Measurements from ENCODE around the gene KLRD1. TPM values are rescaled to one million over a fixed set of nuclear protein-coding genes. Genes with fewer than 3 reads are reported as not detected.

KLRD1 gene
- polyA plus RNA-seq: under 1 TPM; 0.16 to 0.46 TPM

DNA sequence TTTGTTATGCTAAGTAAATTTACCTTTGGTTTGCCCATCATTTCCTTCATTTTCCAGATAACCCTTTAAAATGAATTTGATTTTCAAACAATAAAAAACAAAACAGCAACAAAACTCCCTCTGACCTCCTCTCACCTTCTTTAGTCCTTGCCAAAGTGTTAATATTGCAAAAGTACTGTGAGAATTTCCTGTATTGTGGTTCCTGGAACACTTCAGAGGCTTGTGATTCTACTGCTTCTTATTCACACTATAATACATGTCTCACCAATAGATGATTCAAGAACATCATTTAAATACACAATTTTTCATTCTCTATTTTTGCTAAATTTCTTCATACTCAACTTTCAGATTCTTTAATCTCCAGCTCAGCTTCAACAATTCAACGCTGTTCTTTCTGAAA is at the start of gene KLRD1:
Gene KLRD1, plus strand, starts transcription at position 241 of the 400 bp plus-strand sequence. CDS start 208 bp downstream, outside the sequence.
- WGBS, 2 donors: 86 to 90% methylated on average over 1 of the region's 1 CpG
- no peaks in the 10 kb centered on the region for H3K9me3 ChIP-seq (ENCODE audit: control insufficient read depth in 2 of 2, insufficient read depth in 1 of 2, low read depth in 1 of 2, low read length in 1 of 2)
- H3K27ac ChIP-seq (ENCODE audit: low read depth in 2 of 2, low read length in 1 of 2): no peak within 1 kb of the TSS
- no peak within 1 kb of the TSS for H3K4me3 ChIP-seq (ENCODE audit: low read depth in 1 of 2, low read length in 2 of 2)
- no peaks in the 10 kb centered on the region for H3K27me3 ChIP-seq (ENCODE audit: control insufficient read depth in 1 of 2, insufficient read depth in 2 of 2, low read length in 2 of 2)
- H3K4me1 ChIP-seq (ENCODE audit: control insufficient read depth in 2 of 2, insufficient read depth in 2 of 2, low read length in 1 of 2): no peaks in the 10 kb centered on the region
- no peaks in the 10 kb centered on the region for H3K36me3 ChIP-seq (ENCODE audit: control insufficient read depth in 2 of 2, insufficient read depth in 2 of 2, low read length in 1 of 2)

DNA sequence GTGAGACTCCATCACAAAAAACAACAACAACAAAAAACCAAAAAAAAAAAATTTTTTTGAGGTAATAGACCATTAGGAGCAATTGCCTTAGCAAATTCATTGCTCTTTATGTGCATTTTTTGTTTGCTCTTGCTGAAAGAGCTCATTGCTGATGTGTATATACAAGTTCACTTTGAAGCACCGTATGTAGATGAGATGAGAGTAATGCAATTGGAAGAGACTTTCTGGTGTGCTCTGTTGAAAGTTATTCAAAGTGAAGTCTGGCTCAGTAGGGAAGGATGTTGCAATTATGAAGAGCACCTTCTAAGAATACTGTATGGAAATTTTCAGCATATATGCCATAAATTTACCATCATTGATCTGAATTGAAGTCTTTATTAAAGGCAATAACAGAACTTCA is 46.7 kb upstream of the KLRD1 start:
- Histone ChIP-seq H3K4me1 (ENCODE audit: control insufficient read depth in 2 of 2, insufficient read depth in 2 of 2, low read length in 1 of 2) (no peaks in the 10 kb centered on the region), H3K4me3 (ENCODE audit: low read depth in 1 of 2, low read length in 2 of 2) (no peak overlapping the region), H3K36me3 (ENCODE audit: control insufficient read depth in 2 of 2, insufficient read depth in 2 of 2, low read length in 1 of 2) (no peaks in the 10 kb centered on the region), H3K27ac (ENCODE audit: low read depth in 2 of 2, low read length in 1 of 2) (no peak overlapping the region), H3K9me3 (ENCODE audit: control insufficient read depth in 2 of 2, insufficient read depth in 1 of 2, low read depth in 1 of 2, low read length in 1 of 2) (no peaks in the 10 kb centered on the region), H3K27me3 (ENCODE audit: control insufficient read depth in 1 of 2, insufficient read depth in 2 of 2, low read length in 2 of 2) (no peaks in the 10 kb centered on the region)
- WGBS, 2 donors: 0 to 3% methylated on average over 1 of the region's 1 CpG

DNA sequence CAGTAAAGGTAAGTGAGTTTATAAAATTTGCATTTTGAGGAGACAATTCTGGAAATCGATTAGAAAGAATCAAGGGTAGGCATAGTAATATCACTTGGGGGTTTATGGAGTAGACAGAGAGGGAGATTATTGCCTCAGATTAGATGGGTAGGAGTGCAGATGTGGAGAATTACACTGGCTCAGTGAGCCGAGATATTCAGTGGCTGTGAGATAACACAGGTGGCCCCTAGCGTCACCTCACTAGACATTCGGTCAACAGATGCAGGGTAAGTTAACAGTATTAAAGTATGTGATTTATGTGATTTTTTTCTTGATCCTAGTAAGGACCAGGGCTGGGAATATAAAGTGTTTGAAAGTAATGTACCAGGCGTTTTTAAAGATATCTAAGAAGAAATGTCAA is 39.6 kb upstream of the KLRD1 start:
- Histone ChIP-seq H3K27me3 (ENCODE audit: control insufficient read depth in 1 of 2, insufficient read depth in 2 of 2, low read length in 2 of 2) (no peaks in the 10 kb centered on the region), H3K9me3 (ENCODE audit: control insufficient read depth in 2 of 2, insufficient read depth in 1 of 2, low read depth in 1 of 2, low read length in 1 of 2) (no peaks in the 10 kb centered on the region), H3K4me3 (ENCODE audit: low read depth in 1 of 2, low read length in 2 of 2) (no peak overlapping the region), H3K27ac (ENCODE audit: low read depth in 2 of 2, low read length in 1 of 2) (no peak overlapping the region), H3K4me1 (ENCODE audit: control insufficient read depth in 2 of 2, insufficient read depth in 2 of 2, low read length in 1 of 2) (no peaks in the 10 kb centered on the region), H3K36me3 (ENCODE audit: control insufficient read depth in 2 of 2, insufficient read depth in 2 of 2, low read length in 1 of 2) (no peaks in the 10 kb centered on the region)
- WGBS, 2 donors: 57 to 76% methylated on average over 5 of the region's 5 CpGs

GRCh38 chr12:10272467-10272866 is 35.2 kb upstream of the KLRD1 start:
- Histone ChIP-seq H3K27ac (ENCODE audit: low read depth in 2 of 2, low read length in 1 of 2) (no peak overlapping the region), H3K27me3 (ENCODE audit: control insufficient read depth in 1 of 2, insufficient read depth in 2 of 2, low read length in 2 of 2) (no peaks in the 10 kb centered on the region)
- WGBS, 2 donors: 93 to 94% methylated on average over 2 of the region's 2 CpGs

DNA sequence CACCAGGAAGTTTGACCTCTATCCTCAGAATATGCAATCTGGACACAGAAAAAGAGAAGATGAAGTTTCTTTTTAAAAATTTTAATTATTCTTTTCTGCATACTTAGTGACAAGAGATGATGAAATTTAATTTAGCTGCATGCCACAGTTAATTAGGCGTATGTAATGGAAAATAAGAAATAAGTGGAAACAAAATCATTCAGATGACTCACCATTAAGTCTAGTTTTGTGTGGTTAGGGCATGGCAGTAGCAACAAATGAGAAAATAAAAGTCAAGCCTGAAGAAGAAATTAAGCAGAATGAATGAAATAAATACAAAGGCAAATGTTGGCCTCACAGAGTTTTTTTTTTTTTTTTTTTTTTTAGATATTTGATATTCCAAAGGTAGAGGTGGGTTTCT is 30.9 kb upstream of the KLRD1 start:
- Histone ChIP-seq H3K36me3 (ENCODE audit: control insufficient read depth in 2 of 2, insufficient read depth in 2 of 2, low read length in 1 of 2) (no peaks in the 10 kb centered on the region), H3K4me1 (ENCODE audit: control insufficient read depth in 2 of 2, insufficient read depth in 2 of 2, low read length in 1 of 2) (no peaks in the 10 kb centered on the region), H3K27me3 (ENCODE audit: control insufficient read depth in 1 of 2, insufficient read depth in 2 of 2, low read length in 2 of 2) (no peaks in the 10 kb centered on the region), H3K27ac (ENCODE audit: low read depth in 2 of 2, low read length in 1 of 2) (no peak overlapping the region), H3K4me3 (ENCODE audit: low read depth in 1 of 2, low read length in 2 of 2) (no peak overlapping the region), H3K9me3 (ENCODE audit: control insufficient read depth in 2 of 2, insufficient read depth in 1 of 2, low read depth in 1 of 2, low read length in 1 of 2) (no peaks in the 10 kb centered on the region)
- WGBS, 2 donors: 63 to 70% methylated on average over 1 of the region's 1 CpG

More at GRCh38 chr12:10272467-10272866, 35.2 kb upstream of the KLRD1 start:
- Histone ChIP-seq H3K9me3 (ENCODE audit: control insufficient read depth in 2 of 2, insufficient read depth in 1 of 2, low read depth in 1 of 2, low read length in 1 of 2) (no peaks in the 10 kb centered on the region), H3K4me1 (ENCODE audit: control insufficient read depth in 2 of 2, insufficient read depth in 2 of 2, low read length in 1 of 2) (no peaks in the 10 kb centered on the region), H3K4me3 (ENCODE audit: low read depth in 1 of 2, low read length in 2 of 2) (no peak overlapping the region), H3K36me3 (ENCODE audit: control insufficient read depth in 2 of 2, insufficient read depth in 2 of 2, low read length in 1 of 2) (no peaks in the 10 kb centered on the region)

DNA sequence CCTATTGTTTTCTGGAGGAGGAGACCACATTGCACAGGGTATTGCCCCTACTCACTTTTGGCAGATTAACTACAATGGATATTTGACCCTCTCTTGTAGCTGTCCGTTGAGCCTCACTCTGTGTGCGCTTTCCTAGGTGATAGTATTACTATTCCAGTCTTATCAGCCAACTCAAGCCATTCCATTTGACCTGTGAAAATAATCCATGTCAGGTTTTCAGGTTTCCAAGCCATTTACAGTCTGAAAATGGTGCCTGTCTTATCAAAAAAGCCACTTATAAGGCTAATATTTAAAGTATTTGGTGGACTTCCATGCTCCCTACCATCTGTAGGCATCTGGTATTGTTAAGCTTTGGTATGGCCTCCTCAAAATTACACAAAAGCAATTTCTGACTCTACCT is 29.6 kb upstream of the KLRD1 start:
- Histone ChIP-seq H3K4me3 (ENCODE audit: low read depth in 1 of 2, low read length in 2 of 2) (no peak overlapping the region), H3K27me3 (ENCODE audit: control insufficient read depth in 1 of 2, insufficient read depth in 2 of 2, low read length in 2 of 2) (no peaks in the 10 kb centered on the region), H3K27ac (ENCODE audit: low read depth in 2 of 2, low read length in 1 of 2) (no peak overlapping the region), H3K36me3 (ENCODE audit: control insufficient read depth in 2 of 2, insufficient read depth in 2 of 2, low read length in 1 of 2) (no peaks in the 10 kb centered on the region), H3K4me1 (ENCODE audit: control insufficient read depth in 2 of 2, insufficient read depth in 2 of 2, low read length in 1 of 2) (no peaks in the 10 kb centered on the region), H3K9me3 (ENCODE audit: control insufficient read depth in 2 of 2, insufficient read depth in 1 of 2, low read depth in 1 of 2, low read length in 1 of 2) (no peaks in the 10 kb centered on the region)
- WGBS, 2 donors: 88 to 91% methylated on average over 2 of the region's 2 CpGs

DNA sequence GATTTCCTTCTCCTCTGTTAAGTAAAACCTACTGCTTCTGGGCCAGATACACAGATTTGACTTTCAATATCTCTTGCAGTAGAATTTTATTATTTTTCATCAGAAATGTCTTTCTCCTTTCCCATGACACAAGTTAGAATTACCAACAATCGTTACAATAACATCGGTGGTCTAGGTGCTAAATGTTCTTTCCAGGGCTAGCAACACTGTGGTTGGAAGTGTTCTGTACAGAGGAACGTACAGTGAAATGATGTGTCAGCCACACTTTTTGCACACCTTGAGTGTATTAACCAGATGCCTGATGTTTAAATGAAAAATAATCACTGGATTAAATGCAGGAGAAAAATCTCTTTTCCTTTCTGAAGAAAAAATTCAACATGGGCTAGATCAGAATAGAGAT is 27.7 kb upstream of the KLRD1 start:
- 78 to 87% methylated on average over 3 of the region's 3 CpGs for WGBS, 2 donors
- Histone ChIP-seq H3K4me3 (ENCODE audit: low read depth in 1 of 2, low read length in 2 of 2) (no peak overlapping the region), H3K4me1 (ENCODE audit: control insufficient read depth in 2 of 2, insufficient read depth in 2 of 2, low read length in 1 of 2) (no peaks in the 10 kb centered on the region)

DNA sequence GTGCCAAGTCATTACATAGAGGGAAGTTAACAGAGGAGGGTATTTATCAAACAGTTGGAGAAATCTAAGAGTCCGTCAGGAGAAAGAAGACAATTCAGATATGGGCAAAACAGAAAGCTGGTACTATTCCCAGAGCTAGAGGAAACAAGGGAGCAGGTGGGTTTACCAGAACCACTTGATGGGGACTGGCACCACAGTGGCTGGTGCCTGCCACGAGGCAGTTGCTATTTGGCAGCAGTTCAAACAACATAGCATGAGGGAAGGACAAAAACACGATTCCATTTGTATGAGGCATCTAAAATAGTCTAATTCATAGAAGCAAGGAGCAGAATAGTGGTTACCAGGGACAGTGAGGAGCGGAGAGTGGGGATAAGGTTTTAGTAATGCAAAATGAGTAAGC is 24.6 kb upstream of the KLRD1 start:
- Histone ChIP-seq H3K9me3 (ENCODE audit: control insufficient read depth in 2 of 2, insufficient read depth in 1 of 2, low read depth in 1 of 2, low read length in 1 of 2) (no peaks in the 10 kb centered on the region), H3K36me3 (ENCODE audit: control insufficient read depth in 2 of 2, insufficient read depth in 2 of 2, low read length in 1 of 2) (no peaks in the 10 kb centered on the region), H3K27me3 (ENCODE audit: control insufficient read depth in 1 of 2, insufficient read depth in 2 of 2, low read length in 2 of 2) (no peaks in the 10 kb centered on the region), H3K4me1 (ENCODE audit: control insufficient read depth in 2 of 2, insufficient read depth in 2 of 2, low read length in 1 of 2) (no peaks in the 10 kb centered on the region), H3K4me3 (ENCODE audit: low read depth in 1 of 2, low read length in 2 of 2) (no peak overlapping the region), H3K27ac (ENCODE audit: low read depth in 2 of 2, low read length in 1 of 2) (no peak overlapping the region)
- 50 to 51% methylated on average over 4 of the region's 4 CpGs for WGBS, 2 donors

More for the DNA sequence above, 27.7 kb upstream of the KLRD1 start:
- Histone ChIP-seq H3K36me3 (ENCODE audit: control insufficient read depth in 2 of 2, insufficient read depth in 2 of 2, low read length in 1 of 2) (no peaks in the 10 kb centered on the region), H3K9me3 (ENCODE audit: control insufficient read depth in 2 of 2, insufficient read depth in 1 of 2, low read depth in 1 of 2, low read length in 1 of 2) (no peaks in the 10 kb centered on the region), H3K27me3 (ENCODE audit: control insufficient read depth in 1 of 2, insufficient read depth in 2 of 2, low read length in 2 of 2) (no peaks in the 10 kb centered on the region), H3K27ac (ENCODE audit: low read depth in 2 of 2, low read length in 1 of 2) (no peak overlapping the region)

DNA sequence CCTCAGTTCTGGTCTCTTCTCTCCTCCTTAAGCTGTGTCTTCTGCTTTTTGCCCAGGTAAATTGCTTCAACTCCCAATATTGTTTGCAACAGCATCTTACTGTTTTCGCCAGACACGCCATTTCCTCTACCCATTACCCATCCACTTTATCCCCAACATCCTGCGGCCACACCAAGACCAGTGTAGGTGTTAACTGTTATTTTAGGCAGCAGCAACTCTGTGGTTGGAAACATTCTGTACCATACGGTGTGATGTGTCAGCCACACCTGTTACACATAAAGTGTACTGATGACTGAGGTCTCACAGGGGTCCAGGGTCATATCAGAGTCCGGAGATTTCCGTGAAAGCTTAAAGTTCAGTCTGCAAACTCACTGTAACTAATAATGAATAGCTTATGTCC is 21.8 kb upstream of the KLRD1 start:
- Histone ChIP-seq H3K4me1 (ENCODE audit: control insufficient read depth in 2 of 2, insufficient read depth in 2 of 2, low read length in 1 of 2) (no peaks in the 10 kb centered on the region), H3K4me3 (ENCODE audit: low read depth in 1 of 2, low read length in 2 of 2) (no peak overlapping the region), H3K9me3 (ENCODE audit: control insufficient read depth in 2 of 2, insufficient read depth in 1 of 2, low read depth in 1 of 2, low read length in 1 of 2) (no peaks in the 10 kb centered on the region), H3K27ac (ENCODE audit: low read depth in 2 of 2, low read length in 1 of 2) (no peak overlapping the region), H3K36me3 (ENCODE audit: control insufficient read depth in 2 of 2, insufficient read depth in 2 of 2, low read length in 1 of 2) (no peaks in the 10 kb centered on the region), H3K27me3 (ENCODE audit: control insufficient read depth in 1 of 2, insufficient read depth in 2 of 2, low read length in 2 of 2) (no peaks in the 10 kb centered on the region)
- 59 to 65% methylated on average over 6 of the region's 6 CpGs for WGBS, 2 donors

DNA sequence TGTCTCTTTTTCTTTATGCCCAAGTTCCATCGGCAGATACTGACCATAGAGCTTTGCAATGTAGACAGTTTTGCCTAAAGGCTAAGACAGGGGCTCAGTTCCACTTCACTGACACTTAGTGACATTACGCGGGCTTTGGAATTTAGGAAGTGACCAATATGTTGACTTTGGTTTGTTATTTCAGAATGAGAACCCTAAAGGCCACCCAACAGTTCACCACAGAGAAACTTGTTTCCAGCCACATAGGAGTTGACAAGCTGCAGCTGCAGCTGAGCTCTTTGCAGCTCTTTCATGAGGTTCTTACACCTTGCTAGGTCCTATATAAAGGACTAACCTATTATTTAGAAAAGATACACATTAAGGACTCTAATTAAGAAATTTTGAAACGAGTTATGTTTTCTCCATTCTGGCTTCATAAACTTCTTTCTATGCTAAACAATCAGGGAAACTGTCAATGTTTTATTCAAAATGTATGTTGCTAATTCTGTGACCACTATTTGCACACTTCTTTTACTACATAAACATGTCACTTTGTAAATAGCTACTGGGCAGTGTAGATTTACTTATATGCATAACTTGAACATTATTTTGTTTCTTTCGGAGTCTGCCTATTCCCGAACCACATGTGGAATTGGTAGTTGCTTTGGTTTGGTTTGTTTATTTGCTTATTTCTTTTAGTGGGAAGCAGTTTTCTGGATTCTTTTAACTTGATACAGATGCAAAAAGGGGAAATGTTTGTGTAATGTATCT is 18.5 kb upstream of the KLRD1 start:
- H3K36me3 ChIP-seq (ENCODE audit: control insufficient read depth in 2 of 2, insufficient read depth in 2 of 2, low read length in 1 of 2): no peaks in the 10 kb centered on the region
- H3K4me3 ChIP-seq (ENCODE audit: low read depth in 1 of 2, low read length in 2 of 2): no peak overlapping the region
- no peaks in the 10 kb centered on the region for H3K27me3 ChIP-seq (ENCODE audit: control insufficient read depth in 1 of 2, insufficient read depth in 2 of 2, low read length in 2 of 2)
- H3K27ac ChIP-seq (ENCODE audit: low read depth in 2 of 2, low read length in 1 of 2): no peak overlapping the region
- no peaks in the 10 kb centered on the region for H3K4me1 ChIP-seq (ENCODE audit: control insufficient read depth in 2 of 2, insufficient read depth in 2 of 2, low read length in 1 of 2)
- H3K9me3 ChIP-seq (ENCODE audit: control insufficient read depth in 2 of 2, insufficient read depth in 1 of 2, low read depth in 1 of 2, low read length in 1 of 2): no peaks in the 10 kb centered on the region
- WGBS, 2 donors: 74 to 82% methylated on average over 6 of the region's 6 CpGs
